ENCODE data around the gene WDFY3. TPM values are rescaled to one million over a fixed set of nuclear protein-coding genes. Genes with fewer than 3 reads are reported as not detected.

Gene WDFY3
- total RNA-seq, 1 donor from 2014 or later: 89.5 TPM

- Histone ChIP-seq H2AFZ (ENCODE audit: low read depth, low read length) (no peak overlapping the region), H3K27ac (ENCODE audit: low read depth, low read length) (no peak overlapping the region), H3K9ac (ENCODE audit: low read length) (no peak overlapping the region), H3K4me2 (ENCODE audit: low read length) (no peak overlapping the region), H3K36me3 (ENCODE audit: insufficient read depth, low read length) (peaks cover 24% of the 10 kb centered on the region), H3K4me3 (ENCODE audit: insufficient read depth, low read depth, low read length) (no peak overlapping the region), H4K20me1 (ENCODE audit: insufficient read depth, low read length) (no peaks in the 10 kb centered on the region), H3K27me3 (ENCODE audit: insufficient read depth, low read length) (no peaks in the 10 kb centered on the region), H3K79me2 (ENCODE audit: insufficient read depth, low read length) (no peaks in the 10 kb centered on the region), H3K9me3 (ENCODE audit: insufficient read depth, low read depth, low read length) (peaks cover 2% of the 10 kb centered on the region), H3K4me1 (ENCODE audit: insufficient read depth, low read length) (no peaks in the 10 kb centered on the region)
- Mint-ChIP-seq H3K9me3 (ENCODE audit: unreplicated experiment) (no peaks in the 10 kb centered on the region), H3K4me3 (ENCODE audit: unreplicated experiment) (no peak overlapping the region), H3K36me3 (ENCODE audit: low read depth, unreplicated experiment) (peaks cover 12% of the 10 kb centered on the region), H3K27ac (ENCODE audit: unreplicated experiment) (no peak overlapping the region), H3K4me1 (ENCODE audit: low read depth, unreplicated experiment) (no peaks in the 10 kb centered on the region), H3K27me3 (ENCODE audit: low read depth, unreplicated experiment) (no peaks in the 10 kb centered on the region)
- no peak for TF ChIP-seq EZH2 (IDR thresholded peaks at IDR 0.05; ENCODE audit: insufficient read depth, low read length)
- TF ChIP-seq, protein P1, sequence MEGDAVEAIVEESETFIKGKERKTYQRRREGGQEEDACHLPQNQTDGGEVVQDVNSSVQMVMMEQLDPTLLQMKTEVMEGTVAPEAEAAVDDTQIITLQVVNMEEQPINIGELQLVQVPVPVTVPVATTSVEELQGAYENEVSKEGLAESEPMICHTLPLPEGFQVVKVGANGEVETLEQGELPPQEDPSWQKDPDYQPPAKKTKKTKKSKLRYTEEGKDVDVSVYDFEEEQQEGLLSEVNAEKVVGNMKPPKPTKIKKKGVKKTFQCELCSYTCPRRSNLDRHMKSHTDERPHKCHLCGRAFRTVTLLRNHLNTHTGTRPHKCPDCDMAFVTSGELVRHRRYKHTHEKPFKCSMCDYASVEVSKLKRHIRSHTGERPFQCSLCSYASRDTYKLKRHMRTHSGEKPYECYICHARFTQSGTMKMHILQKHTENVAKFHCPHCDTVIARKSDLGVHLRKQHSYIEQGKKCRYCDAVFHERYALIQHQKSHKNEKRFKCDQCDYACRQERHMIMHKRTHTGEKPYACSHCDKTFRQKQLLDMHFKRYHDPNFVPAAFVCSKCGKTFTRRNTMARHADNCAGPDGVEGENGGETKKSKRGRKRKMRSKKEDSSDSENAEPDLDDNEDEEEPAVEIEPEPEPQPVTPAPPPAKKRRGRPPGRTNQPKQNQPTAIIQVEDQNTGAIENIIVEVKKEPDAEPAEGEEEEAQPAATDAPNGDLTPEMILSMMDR (IDR thresholded peaks at IDR 0.05; ENCODE audit: insufficient read depth, low read depth, low read length): no peak
- no peak for DNase-seq (ENCODE audit: low read depth)
- FAIRE-seq: no peak
Measured at GRCh38 chr4:84778041-84778440, 188.4 kb downstream of the WDFY3 start.

GRCh38 chr4:84767168-84767567 is 199.3 kb downstream of the WDFY3 start:
- H3K4me2 ChIP-seq (ENCODE audit: low read length): no peak overlapping the region
- H4K20me1 ChIP-seq (ENCODE audit: insufficient read depth, low read length): no peaks in the 10 kb centered on the region
- no peak overlapping the region for H3K27ac Mint-ChIP-seq (ENCODE audit: unreplicated experiment)
- no peaks in the 10 kb centered on the region for H3K9me3 ChIP-seq (ENCODE audit: insufficient read depth, low read depth, low read length)
- no peak overlapping the region for H3K27ac ChIP-seq (ENCODE audit: low read depth, low read length)
- no peaks in the 10 kb centered on the region for H3K4me1 Mint-ChIP-seq (ENCODE audit: low read depth, unreplicated experiment)
- TF ChIP-seq EZH2 (IDR thresholded peaks at IDR 0.05; ENCODE audit: insufficient read depth, low read length): no peak
- TF ChIP-seq, protein P1 (IDR thresholded peaks at IDR 0.05; ENCODE audit: insufficient read depth, low read depth, low read length): no peak
- DNase-seq (ENCODE audit: low read depth): no peak
- H3K9ac ChIP-seq (ENCODE audit: low read length): no peak overlapping the region
- H2AFZ ChIP-seq (ENCODE audit: low read depth, low read length): no peak overlapping the region
- H3K4me1 ChIP-seq (ENCODE audit: insufficient read depth, low read length): no peaks in the 10 kb centered on the region
- no peak overlapping the region for H3K4me3 ChIP-seq (ENCODE audit: insufficient read depth, low read depth, low read length)
- H3K27me3 Mint-ChIP-seq (ENCODE audit: low read depth, unreplicated experiment): no peaks in the 10 kb centered on the region
- H3K4me3 Mint-ChIP-seq (ENCODE audit: unreplicated experiment): no peak overlapping the region
- peaks cover 1% of the 10 kb centered on the region for H3K9me3 Mint-ChIP-seq (ENCODE audit: unreplicated experiment)
- H3K27me3 ChIP-seq (ENCODE audit: insufficient read depth, low read length): no peaks in the 10 kb centered on the region
- peaks cover 9% of the 10 kb centered on the region for H3K36me3 ChIP-seq (ENCODE audit: insufficient read depth, low read length)
- H3K79me2 ChIP-seq (ENCODE audit: insufficient read depth, low read length): no peaks in the 10 kb centered on the region
- FAIRE-seq: no peak
- H3K36me3 Mint-ChIP-seq (ENCODE audit: low read depth, unreplicated experiment): peaks cover 9% of the 10 kb centered on the region

DNA sequence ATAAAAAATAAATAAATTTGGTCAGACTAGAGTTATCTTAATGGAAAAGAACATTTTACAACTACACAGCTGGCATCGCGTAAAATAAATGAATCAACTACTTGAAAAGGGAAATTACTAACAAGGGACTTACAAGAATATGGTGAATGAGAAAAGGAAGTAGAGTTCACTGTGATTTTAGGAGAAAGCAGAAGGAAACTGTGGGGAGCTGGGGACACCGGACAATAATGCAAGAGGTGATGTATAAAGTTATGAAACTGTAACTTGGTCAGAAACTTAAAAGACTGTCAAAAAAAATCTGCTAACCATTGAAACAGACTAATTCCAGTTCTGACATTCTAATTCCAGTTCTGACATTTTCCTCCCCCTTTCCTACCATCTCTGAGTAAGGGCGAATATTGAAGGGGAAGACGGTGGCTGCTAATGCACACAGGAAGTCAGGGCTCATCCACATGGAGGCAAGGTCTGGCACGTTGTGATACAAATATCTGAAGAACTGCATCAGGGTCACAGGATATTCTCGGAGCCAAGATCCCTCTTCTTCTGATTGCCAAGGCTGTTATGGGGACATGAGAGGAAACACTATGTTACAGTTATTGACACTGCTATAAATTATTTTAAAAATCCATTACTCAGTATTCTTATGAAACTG is 213.0 kb downstream of the WDFY3 start:
- H3K4me3 Mint-ChIP-seq (ENCODE audit: unreplicated experiment): no peak overlapping the region
- H3K4me1 Mint-ChIP-seq (ENCODE audit: low read depth, unreplicated experiment): no peaks in the 10 kb centered on the region
- TF ChIP-seq EZH2 (IDR thresholded peaks at IDR 0.05; ENCODE audit: insufficient read depth, low read length): no peak
- TF ChIP-seq, protein P1 (IDR thresholded peaks at IDR 0.05; ENCODE audit: insufficient read depth, low read depth, low read length): no peak
- Histone ChIP-seq H2AFZ (ENCODE audit: low read depth, low read length) (no peak overlapping the region), H3K4me3 (ENCODE audit: insufficient read depth, low read depth, low read length) (no peak overlapping the region), H3K4me1 (ENCODE audit: insufficient read depth, low read length) (no peaks in the 10 kb centered on the region), H3K27ac (ENCODE audit: low read depth, low read length) (no peak overlapping the region), H3K9me3 (ENCODE audit: insufficient read depth, low read depth, low read length) (no peaks in the 10 kb centered on the region), H3K79me2 (ENCODE audit: insufficient read depth, low read length) (no peaks in the 10 kb centered on the region), H3K4me2 (ENCODE audit: low read length) (no peak overlapping the region), H4K20me1 (ENCODE audit: insufficient read depth, low read length) (peaks cover 5% of the 10 kb centered on the region), H3K27me3 (ENCODE audit: insufficient read depth, low read length) (no peaks in the 10 kb centered on the region), H3K36me3 (ENCODE audit: insufficient read depth, low read length) (peaks cover 28% of the 10 kb centered on the region), H3K9ac (ENCODE audit: low read length) (no peak overlapping the region)
- no peaks in the 10 kb centered on the region for H3K27me3 Mint-ChIP-seq (ENCODE audit: low read depth, unreplicated experiment)
- H3K27ac Mint-ChIP-seq (ENCODE audit: unreplicated experiment): no peak overlapping the region
- H3K9me3 Mint-ChIP-seq (ENCODE audit: unreplicated experiment): no peaks in the 10 kb centered on the region
- no peak for FAIRE-seq
- no peak for DNase-seq (ENCODE audit: low read depth)
- no peaks in the 10 kb centered on the region for H3K36me3 Mint-ChIP-seq (ENCODE audit: low read depth, unreplicated experiment)
